Caco-2 (cell line): ENCODE data around the gene RAB11FIP2. TPM values are rescaled to one million over a fixed set of nuclear protein-coding genes. Genes with fewer than 3 reads are reported as not detected.

ENCODE experiments used
- BruUV-seq: library from RNA; stranded (reverse); fragments of 400-500 nt; replicated peaks from 2 replicates; lab custom pipeline; 2021; lab: Mats Ljungman, UMichigan
- CTCF ChIA-PET: fragments of 300-600 bp; sonication (Branson Sonifier 250); formaldehyde crosslinking; loops from one replicate; lab custom pipeline; 2022; ENCODE audit warnings: antibody characterized with exemption; lab: Charles Lee
- POLR2A ChIA-PET: fragments of 300-600 bp; sonication (Branson Sonifier 250); formaldehyde crosslinking; loops from one replicate; lab custom pipeline; 2022; ENCODE audit warnings: antibody characterized with exemption; lab: Charles Lee
- DNase-seq, 2 experiments: peaks; one replicate each; pipeline versions ENCODE4 v3.0.0 to v3.0.0-alpha.2; 2020 to 2022
- H3K27me3 ChIP-seq: replicated peaks from 2 replicates; pipeline ENCODE4 v1.6.0; 2011; ENCODE audit warnings: low read length; ENCODE audit not compliant: control insufficient read depth, insufficient read depth
- H3K36me3 ChIP-seq: 2 replicates; pipeline ENCODE4 v1.5.1; 2011; ENCODE audit warnings: low read length; ENCODE audit not compliant: control insufficient read depth, insufficient read depth
- H3K4me1 ChIP-seq: fragments of 250-450 bp; sonication (Bioruptor Pico); 2 replicates; pipeline ENCODE4 v1.5.1; 2020; ENCODE audit warnings: mild to moderate bottlenecking
- H3K4me3 ChIP-seq: 2 replicates; pipeline ENCODE4 v1.5.1; 2011; ENCODE audit warnings: low read depth, mild to moderate bottlenecking, control low read depth, low read length
- H3K9me3 ChIP-seq: fragments of 250-450 bp; sonication (Bioruptor Pico); 2 replicates; pipeline ENCODE4 v1.5.1; 2020; ENCODE audit warnings: mild to moderate bottlenecking, moderate library complexity
- H3K27ac Mint-ChIP-seq: one replicate; pipeline ENCODE4 v1.8.0; 2022; ENCODE audit warnings: mixed read lengths; ENCODE audit not compliant: unreplicated experiment
- H3K27me3 Mint-ChIP-seq: one replicate; pipeline ENCODE4 v1.8.0; 2022; ENCODE audit warnings: mixed read lengths; ENCODE audit not compliant: insufficient read depth, unreplicated experiment
- H3K36me3 Mint-ChIP-seq: one replicate; pipeline ENCODE4 v1.8.0; 2022; ENCODE audit warnings: mild to moderate bottlenecking, mixed read lengths; ENCODE audit not compliant: insufficient read depth, unreplicated experiment
- H3K4me1 Mint-ChIP-seq: one replicate; pipeline ENCODE4 v1.8.0; 2022; ENCODE audit warnings: low read depth, mixed read lengths; ENCODE audit not compliant: unreplicated experiment
- H3K4me3 Mint-ChIP-seq: one replicate; pipeline ENCODE4 v1.8.0; 2022; ENCODE audit warnings: mild to moderate bottlenecking, moderate library complexity, mixed read lengths; ENCODE audit not compliant: unreplicated experiment
- H3K9me3 Mint-ChIP-seq: one replicate; pipeline ENCODE4 v1.8.0; 2022; ENCODE audit warnings: mixed read lengths; ENCODE audit not compliant: unreplicated experiment
- intact Hi-C: fragments of 100-400 bp; cut with micrococcal nuclease; formaldehyde crosslinking; loops from one replicate; pipeline ENCODE4 v1.10.0; 2022; ENCODE audit not compliant: unreplicated experiment
- total RNA-seq: library from RNA; stranded (reverse); gene quantifications from 2 replicates; pipeline ENCODE4 v1.2.3, GENCODE V29; 2022
- TF ChIP-seq, protein P1 (sequence below), 2 experiments: fragments of 200-600 bp in 1 of 2; IDR thresholded peaks; 1 replicate in 1 of 2; 2 replicates in 1 of 2; pipeline versions ENCODE4 v1.5.1 to v1.8.0; 2011 to 2022; ENCODE audit warnings: antibody characterized with exemption in 1 of 2, control low read depth in 1 of 2, inconsistent platforms in 1 of 2, low read depth in 1 of 2, low read length in 1 of 2, mild to moderate bottlenecking in 1 of 2, moderate library complexity in 1 of 2; ENCODE audit not compliant: insufficient read depth in 1 of 2, severe bottlenecking in 1 of 2, unreplicated experiment in 1 of 2

Gene RAB11FIP2
- total RNA-seq, 1 experiment from 2014 or later, result 25.7 TPM

GRCh38 chr10:118042336-118042735 is 4.4 kb downstream of the RAB11FIP2 start:
- H3K9me3 ChIP-seq, result no peaks in the 10 kb centered on the region
- ChIA-PET POLR2A (no interaction called here), CTCF (no interaction called here)
- no peak for DNase-seq
- Mint-ChIP-seq H3K4me3 (no peak overlapping the region), H3K4me1 (peaks cover 7% of the 10 kb centered on the region), H3K27me3 (no peaks in the 10 kb centered on the region), H3K9me3 (no peaks in the 10 kb centered on the region), H3K36me3 (peaks cover 12% of the 10 kb centered on the region), H3K27ac (no peak overlapping the region)
- H3K4me3 ChIP-seq, result no peak overlapping the region
- TF ChIP-seq, protein P1, sequence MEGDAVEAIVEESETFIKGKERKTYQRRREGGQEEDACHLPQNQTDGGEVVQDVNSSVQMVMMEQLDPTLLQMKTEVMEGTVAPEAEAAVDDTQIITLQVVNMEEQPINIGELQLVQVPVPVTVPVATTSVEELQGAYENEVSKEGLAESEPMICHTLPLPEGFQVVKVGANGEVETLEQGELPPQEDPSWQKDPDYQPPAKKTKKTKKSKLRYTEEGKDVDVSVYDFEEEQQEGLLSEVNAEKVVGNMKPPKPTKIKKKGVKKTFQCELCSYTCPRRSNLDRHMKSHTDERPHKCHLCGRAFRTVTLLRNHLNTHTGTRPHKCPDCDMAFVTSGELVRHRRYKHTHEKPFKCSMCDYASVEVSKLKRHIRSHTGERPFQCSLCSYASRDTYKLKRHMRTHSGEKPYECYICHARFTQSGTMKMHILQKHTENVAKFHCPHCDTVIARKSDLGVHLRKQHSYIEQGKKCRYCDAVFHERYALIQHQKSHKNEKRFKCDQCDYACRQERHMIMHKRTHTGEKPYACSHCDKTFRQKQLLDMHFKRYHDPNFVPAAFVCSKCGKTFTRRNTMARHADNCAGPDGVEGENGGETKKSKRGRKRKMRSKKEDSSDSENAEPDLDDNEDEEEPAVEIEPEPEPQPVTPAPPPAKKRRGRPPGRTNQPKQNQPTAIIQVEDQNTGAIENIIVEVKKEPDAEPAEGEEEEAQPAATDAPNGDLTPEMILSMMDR (IDR thresholded peaks at IDR 0.05; ENCODE audit: insufficient read depth in 1 of 2, low read depth in 1 of 2, low read length in 1 of 2, severe bottlenecking in 1 of 2, unreplicated experiment in 1 of 2), result no peak
- H3K4me1 ChIP-seq, result 0 out of 2 replicates have a peak, but pooled peaks cover 6% of the 10 kb centered on the region
- intact Hi-C loops, result no loop called here
- no peaks in the 10 kb centered on the region for H3K36me3 ChIP-seq
- BruUV-seq, result no TSS peak
- no peaks in the 10 kb centered on the region for H3K27me3 ChIP-seq

- TF ChIP-seq, protein P1 (IDR thresholded peaks at IDR 0.05; ENCODE audit: insufficient read depth in 1 of 2, low read depth in 1 of 2, low read length in 1 of 2, severe bottlenecking in 1 of 2, unreplicated experiment in 1 of 2), result no peak
- Mint-ChIP-seq H3K4me1 (peaks cover 7% of the 10 kb centered on the region), H3K27me3 (no peaks in the 10 kb centered on the region), H3K9me3 (no peaks in the 10 kb centered on the region), H3K36me3 (peaks cover 12% of the 10 kb centered on the region), H3K4me3 (no peak overlapping the region), H3K27ac (no peak overlapping the region)
- no peaks in the 10 kb centered on the region for H3K36me3 ChIP-seq
- H3K4me3 ChIP-seq, result no peak overlapping the region
- CTCF ChIA-PET, result no interaction called here
- H3K9me3 ChIP-seq, result no peaks in the 10 kb centered on the region
- BruUV-seq, result no TSS peak
- 0 out of 2 replicates have a peak, but pooled peaks cover 6% of the 10 kb centered on the region for H3K4me1 ChIP-seq
- no peak for DNase-seq
- POLR2A ChIA-PET, result no interaction called here
- H3K27me3 ChIP-seq, result no peaks in the 10 kb centered on the region
- intact Hi-C loops, result no loop called here
These were observed 5.4 kb downstream of the RAB11FIP2 start for GRCh38 chr10:118041316-118041715.

DNA sequence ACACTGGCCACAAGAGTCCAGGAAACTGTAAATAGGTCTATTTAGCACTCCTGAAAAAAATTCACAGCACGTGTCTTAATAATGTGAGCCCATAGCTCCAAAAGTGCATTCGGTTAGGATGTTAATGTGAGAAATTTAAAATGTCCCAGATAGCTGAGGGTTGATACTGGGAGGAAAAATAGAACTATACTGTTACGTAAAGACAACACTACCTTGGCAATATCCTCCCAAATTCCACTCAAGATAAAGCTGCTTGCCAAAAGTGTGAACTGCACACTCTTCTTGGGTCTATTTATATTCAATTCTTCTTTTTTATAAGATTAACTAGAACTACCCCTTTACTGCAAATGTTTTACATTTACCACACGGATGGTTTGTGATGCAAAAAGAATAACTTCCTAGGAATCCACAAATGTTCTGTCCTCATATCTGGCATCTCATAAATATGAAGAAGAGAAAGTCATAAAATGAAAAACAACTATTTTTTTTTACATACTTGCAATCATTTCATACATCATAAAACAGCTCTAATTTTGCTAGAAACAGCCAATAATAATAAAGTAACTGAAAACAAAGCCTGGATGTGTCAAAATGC is 10.4 kb downstream of the RAB11FIP2 start:
- no TSS peak for BruUV-seq
- Mint-ChIP-seq H3K4me3 (no peak overlapping the region), H3K27ac (no peak overlapping the region), H3K4me1 (peaks cover 2% of the 10 kb centered on the region), H3K36me3 (peaks cover 12% of the 10 kb centered on the region), H3K27me3 (no peaks in the 10 kb centered on the region), H3K9me3 (no peaks in the 10 kb centered on the region)
- TF ChIP-seq, protein P1 (IDR thresholded peaks at IDR 0.05; ENCODE audit: insufficient read depth in 1 of 2, low read depth in 1 of 2, low read length in 1 of 2, severe bottlenecking in 1 of 2, unreplicated experiment in 1 of 2), result no peak
- no peak overlapping the region for H3K4me3 ChIP-seq
- peaks cover 7% of the 10 kb centered on the region; the same call in 1 of the 2 replicates for H3K4me1 ChIP-seq
- ChIA-PET CTCF (interaction anchor here (0.5 kb wide), 1 partner anchor 194 kb away, joined by 4 read pairs; no protein-coding TSS in a partner anchor), POLR2A (no interaction called here)
- 0 out of 2 replicates have a peak, but pooled peaks cover 1% of the 10 kb centered on the region for H3K36me3 ChIP-seq
- peaks cover 3% of the 10 kb centered on the region; the same call in 1 of the 2 replicates for H3K9me3 ChIP-seq
- H3K27me3 ChIP-seq, result no peaks in the 10 kb centered on the region
- DNase-seq, result no peak
- intact Hi-C loops, result no loop called here
